Ovary (tissue), 9 donors: Measurements from ENCODE around the gene MYO5C. TPM values are rescaled to one million over a fixed set of nuclear protein-coding genes. Genes with fewer than 3 reads are reported as not detected.

Source experiments
- DNase-seq, 5 donors: peaks; one replicate each; pipeline ENCODE4 v3.0.0-alpha.2; 2019 to 2020
- H3K27ac ChIP-seq, 2 donors: fragments of 200-600 bp; one replicate each; pipeline versions ENCODE4 v1.5.1 to v1.8.0; 2019 to 2022
- H3K27me3 ChIP-seq: fragments of 200-600 bp; one replicate; pipeline ENCODE4 v1.8.0; 2022
- H3K36me3 ChIP-seq: fragments of 200-600 bp; sonication (generic); one replicate; pipeline ENCODE4 v1.5.1; 2019
- H3K4me1 ChIP-seq: one replicate; pipeline ENCODE4 v1.8.1; 2013; ENCODE audit warnings: mild to moderate bottlenecking, moderate library complexity; ENCODE audit not compliant: insufficient read depth
- H3K4me3 ChIP-seq: fragments of 200-600 bp; sonication (generic); one replicate; pipeline ENCODE4 v1.5.1; 2017
- H3K9me3 ChIP-seq, 2 donors: fragments of 200-600 bp in 1 of 2; sonication (generic) in 1 of 2; one replicate each; pipeline versions ENCODE4 v1.5.1 to v1.8.1; 2013 to 2019; ENCODE audit warnings: mild to moderate bottlenecking in 1 of 2, moderate library complexity in 1 of 2
- CTCF ChIP-seq, 3 donors: fragments of 450-650 bp in 2 of 3; fragments of 200-600 bp in 1 of 3; IDR thresholded peaks; one replicate each; pipeline versions ENCODE4 v1.5.1 to v1.8.0; 2016 to 2022; ENCODE audit warnings: antibody characterized with exemption in 3 of 3, mild to moderate bottlenecking in 1 of 3
- EP300 ChIP-seq: sonication (generic); formaldehyde crosslinking; IDR thresholded peaks from one replicate; pipeline ENCODE4 v1.6.1; 2017; ENCODE audit warnings: antibody characterized with exemption
- POLR2A ChIP-seq: fragments of 450-650 bp; IDR thresholded peaks from one replicate; pipeline ENCODE4 v1.6.1; 2017; ENCODE audit warnings: antibody characterized with exemption, mild to moderate bottlenecking, moderate library complexity
- WGBS, 3 donors: extraction: QIAGEN DNeasy Blood & Tissue Kit in 1 of 3; methylation state at CpG; one replicate each; pipeline versions ENCODE4 v1.1.5 to v1.1.7; 2013 to 2017; 5-methylcytosine and 5-hydroxymethylcytosine counted together
- intact Hi-C, 4 donors: fragments of 100-400 bp; cut with DNase I; formaldehyde crosslinking; loops; one replicate each; pipeline versions ENCODE4 v1.11.0 to v1.15.1; 2022 to 2023
- polyA plus RNA-seq, 2 donors: library from polyadenylated mRNA; stranded (reverse); fragments of 200-250 nt in 1 of 2; fragments of 350-450 nt in 1 of 2; fragmentation: Illumina TruSeq in 1 of 2; extraction: RNeasy Lipid Tissue Mini Kit (QIAGEN cat#74804) in 1 of 2; gene quantifications; one replicate each; pipeline ENCODE4 v1.2.3, GENCODE V29; 2013 to 2014
- total RNA-seq, 7 donors: library from RNA; depleted of rRNA in 2 of 7; stranded (reverse); fragments of >200 nt in 2 of 7; fragmentation: NEBNext Ultra II Directional in 3 of 7; extraction: Animal tissue kit (Norgen Biotek cat#: 25700) in 3 of 7; gene quantifications; one replicate each; pipeline versions ENCODE4 v1.1.0 to v1.2.4, GENCODE V29; 2016 to 2023
- donor health status: DM: no; HTN: no; CAD: no; lungs with moderate emphysema.
- donor health status: DM: no; HTN: no; CAD: no.
- donor health status: Bipolar disorder and iron deficiency.
- donor health status: DM: yes; HTN: yes; CAD: no.
- donor health status: DM: no; HTN: no; CAD: no.
- donor health status: DM: yes; HTN: yes; CAD: no.

MYO5C gene
- total and polyA plus RNA-seq, 9 donors = 1.1 to 23.6 (median 7.1) TPM

DNA sequence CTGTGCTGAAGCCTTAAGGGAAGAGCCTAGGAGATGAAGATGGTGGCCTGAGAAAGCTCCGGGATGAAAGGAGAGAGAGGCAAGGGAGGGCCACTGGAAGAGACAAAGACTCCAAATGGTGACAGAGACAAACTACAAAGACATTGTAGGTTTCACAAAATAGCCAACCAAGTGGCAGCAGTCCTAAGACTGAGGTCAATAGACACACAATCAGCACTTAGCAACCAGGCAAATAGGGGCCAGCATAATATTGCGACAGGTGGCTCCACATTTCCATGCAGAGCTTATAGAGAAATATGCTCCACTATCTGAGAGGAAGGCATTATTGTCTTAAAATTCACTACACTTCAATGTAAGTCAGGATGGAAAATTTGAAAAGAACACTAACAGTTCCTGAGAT, 22.1 kb upstream of the MYO5C start:
- 94 to 98% (median 96%) methylated on average over 2 of the region's 2 CpGs for WGBS, 3 donors
- H3K27me3 ChIP-seq = no peaks in the 10 kb centered on the region
- H3K36me3 ChIP-seq = no peaks in the 10 kb centered on the region
- DNase-seq = no peak
- no peaks in the 10 kb centered on the region for H3K4me1 ChIP-seq
- no peak overlapping the region for H3K4me3 ChIP-seq
- H3K9me3 ChIP-seq = no peaks in the 10 kb centered on the region
- no peak for TF ChIP-seq POLR2A
- H3K27ac ChIP-seq = no peak overlapping the region
- intact Hi-C loops = loop anchor here in 1 of 4 donors (10.0 kb wide), 2 partner anchors 57 to 333 kb away; no protein-coding TSS in a partner anchor

GRCh38 chr15:52317022-52317421, 21.4 kb upstream of the MYO5C start:
- no peaks in the 10 kb centered on the region for H3K27me3 ChIP-seq
- H3K4me1 ChIP-seq = no peaks in the 10 kb centered on the region
- intact Hi-C loops = loop anchor here in 1 of 4 donors (10.0 kb wide), 2 partner anchors 58 to 332 kb away; no protein-coding TSS in a partner anchor
- TF ChIP-seq EP300 = no peak
- no peak for TF ChIP-seq CTCF (IDR thresholded peaks at IDR 0.05)
- TF ChIP-seq POLR2A = no peak
- no peaks in the 10 kb centered on the region for H3K36me3 ChIP-seq
- WGBS, 3 donors = 96 to 98% (median 97%) methylated on average over 2 of the region's 2 CpGs
- H3K9me3 ChIP-seq = no peaks in the 10 kb centered on the region
- no peak overlapping the region for H3K4me3 ChIP-seq
- H3K27ac ChIP-seq = no peak overlapping the region
- no peak for DNase-seq

GRCh38 chr15:52309154-52309548, 13.5 kb upstream of the MYO5C start:
- Histone ChIP-seq H3K27me3 (no peaks in the 10 kb centered on the region), H3K4me3 (no peak overlapping the region), H3K27ac (no peak overlapping the region), H3K9me3 (no peaks in the 10 kb centered on the region), H3K36me3 (no peaks in the 10 kb centered on the region), H3K4me1 (no peaks in the 10 kb centered on the region)
- 80 to 86% (median 81%) methylated on average over 6 of the region's 6 CpGs for WGBS, 3 donors
- intact Hi-C loops = no loop called here
- TF ChIP-seq POLR2A (no peak), EP300 (no peak), CTCF (IDR thresholded peaks at IDR 0.05) (no peak)
- no peak for DNase-seq

- 81 to 89% (median 84%) methylated on average over 8 of the region's 8 CpGs for WGBS, 3 donors
These were observed 13.0 kb upstream of the MYO5C start for GRCh38 chr15:52308446-52309153.

More at GRCh38 chr15:52308446-52309153, 13.0 kb upstream of the MYO5C start:
- H3K27ac ChIP-seq = no peak overlapping the region
- H3K4me3 ChIP-seq = no peak overlapping the region
- intact Hi-C loops = no loop called here
- no peak for TF ChIP-seq POLR2A
- TF ChIP-seq EP300 = no peak
- TF ChIP-seq CTCF (IDR thresholded peaks at IDR 0.05) = no peak
- H3K36me3 ChIP-seq = no peaks in the 10 kb centered on the region
- no peaks in the 10 kb centered on the region for H3K9me3 ChIP-seq
- no peaks in the 10 kb centered on the region for H3K27me3 ChIP-seq
- no peaks in the 10 kb centered on the region for H3K4me1 ChIP-seq
- DNase-seq = no peak
